Glomerular endothelial cell (primary cell): ENCODE results near the gene MIXL1. TPM values are rescaled to one million over a fixed set of nuclear protein-coding genes. Genes with fewer than 3 reads are reported as not detected.
"Not testable (repeated sequence)": the region's sequence is repeated elsewhere in the genome, so short reads cannot be mapped to it uniquely, and the experiment has no call there.

Experiments
- DNase-seq: peaks from one replicate; pipeline ENCODE4 v3.0.0-alpha.2; 2011; ENCODE audit warnings: low read depth, low spot score; ENCODE audit errors: extremely low read depth
- total RNA-seq: library from RNA; depleted of rRNA; stranded (reverse); fragments of >200 nt; gene quantifications from 2 replicates; pipeline ENCODE4 v1.2.3, GENCODE V29; 2015

The MIXL1 gene
- total RNA-seq: 0.10 and 1.6 TPM in 2 replicates

- no peak for DNase-seq
These were observed at the start of gene MIXL1 for GRCh38 chr1:226223157-226223785. TSS of gene MIXL1 (plus strand) at chr1:226223664. CDS start at chr1:226223682, 18 bp downstream.

- DNase-seq: no peak
These were observed 46.6 kb upstream of the MIXL1 start for GRCh38 chr1:226176870-226177269.

GRCh38 chr1:226181996-226182714, 41.3 kb upstream of the MIXL1 start:
- no peak for DNase-seq

GRCh38 chr1:226185141-226186036, 38.1 kb upstream of the MIXL1 start:
- DNase-seq: no peak

DNA sequence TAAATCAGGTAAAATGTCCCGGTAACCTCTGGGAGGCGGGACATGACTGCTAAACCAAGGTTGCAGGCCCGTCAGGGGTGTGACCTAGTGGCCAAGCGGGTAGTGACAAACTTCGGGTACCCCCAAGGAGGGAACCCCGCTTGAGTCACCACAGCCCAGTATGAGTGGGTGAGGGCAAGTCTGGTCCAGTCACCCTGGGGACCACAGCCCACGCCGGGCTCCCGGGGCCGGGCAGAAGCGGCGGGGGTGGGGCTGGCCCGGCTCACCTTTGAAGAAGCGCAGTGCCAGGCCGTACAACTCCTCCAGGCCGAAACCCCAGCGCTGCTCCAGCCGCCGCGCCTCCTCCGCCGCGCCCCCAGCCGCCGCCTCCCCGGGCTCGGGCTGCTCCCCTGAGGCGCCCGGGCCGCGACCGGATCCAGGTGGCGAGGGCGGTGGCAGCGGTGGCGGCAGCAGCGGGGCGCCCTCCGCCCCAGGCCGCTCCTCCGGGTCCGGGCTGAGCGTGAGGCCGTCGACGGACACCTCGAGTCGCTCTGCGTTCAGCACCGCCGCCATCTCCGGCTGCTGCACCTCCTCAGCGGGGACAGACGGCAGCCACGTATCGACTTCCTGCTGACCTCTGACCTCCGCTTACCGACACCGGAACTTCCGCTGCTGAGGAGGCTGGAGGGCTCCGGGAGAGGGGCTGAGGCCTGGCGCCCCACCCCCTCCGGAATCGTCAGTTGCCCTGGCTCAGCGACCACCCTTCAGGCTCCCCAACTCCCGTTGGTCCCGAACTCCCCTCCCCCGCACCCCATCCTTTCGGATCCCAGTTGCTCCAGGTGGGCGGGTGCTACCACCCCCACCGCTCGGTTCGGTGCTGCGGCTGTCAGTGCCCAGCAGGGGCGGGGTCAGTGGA, 37.1 kb upstream of the MIXL1 start, which contains the start of gene ACBD3:
ACBD3 (minus strand) TSS at position 618 of the 895 bp plus-strand sequence; CDS start at position 552, 66 bp downstream.
- no peak for DNase-seq

GRCh38 chr1:226187019-226187322, 36.5 kb upstream of the MIXL1 start:
- DNase-seq: no peak

DNA sequence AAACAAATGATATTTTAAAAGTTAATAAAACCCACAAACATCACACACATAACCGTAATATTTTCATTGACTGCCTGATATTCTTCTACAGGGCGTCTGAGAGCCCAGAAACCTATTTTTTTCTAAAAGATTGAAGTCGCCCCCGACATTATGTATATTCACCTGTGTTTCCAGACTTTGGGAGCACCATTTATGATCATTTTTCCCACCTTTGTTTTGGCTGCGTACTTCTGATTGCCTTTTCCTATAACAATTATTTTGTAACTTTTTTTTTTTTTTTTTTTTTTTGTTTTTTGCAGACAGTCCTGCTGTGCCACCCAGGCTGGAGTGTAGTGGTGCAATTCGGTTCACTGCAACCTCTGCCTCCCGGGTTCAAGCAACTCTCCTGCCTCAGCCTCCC, 36.1 kb upstream of the MIXL1 start:
- no peak for DNase-seq

DNA sequence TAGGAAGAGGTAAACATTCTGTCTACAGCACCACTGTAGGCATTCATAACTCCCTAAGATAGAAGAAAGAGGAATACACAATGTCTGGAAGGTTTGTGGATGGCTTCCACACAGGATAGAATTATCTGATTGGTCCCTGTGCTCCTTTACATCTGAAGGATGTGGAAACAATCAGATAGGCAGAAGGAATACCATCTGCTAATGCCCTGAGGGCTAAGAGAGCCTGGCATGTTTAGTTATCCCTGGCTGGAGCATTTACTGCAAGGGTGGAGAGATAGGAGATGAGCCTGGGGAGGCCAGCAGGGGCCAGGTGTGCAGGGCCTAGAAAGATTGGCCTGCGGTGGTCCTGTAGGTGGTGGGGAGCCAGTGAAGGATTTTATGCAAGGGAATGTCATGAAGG, 28.3 kb upstream of the MIXL1 start:
- DNase-seq: no peak

DNA sequence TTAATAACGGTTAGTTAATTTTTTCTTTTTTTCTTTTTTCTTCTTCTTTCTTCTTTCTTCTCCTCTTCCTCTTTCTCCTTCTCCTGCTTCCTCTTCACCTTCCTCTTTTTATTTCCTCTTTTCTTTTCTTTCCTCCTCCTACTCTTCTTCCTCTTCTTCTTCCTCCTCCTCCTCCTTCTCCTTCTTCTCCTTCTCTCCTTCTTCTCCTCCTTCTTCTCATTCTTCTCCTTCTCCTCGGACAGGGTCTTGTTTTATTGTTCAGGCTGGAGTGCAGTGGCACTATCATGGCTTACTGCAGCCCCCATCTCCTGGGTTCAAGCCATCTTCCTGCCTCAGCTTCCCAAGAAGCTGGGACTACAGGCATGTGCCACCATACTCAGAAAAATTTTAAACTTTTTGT, 23.5 kb upstream of the MIXL1 start:
- no peak for DNase-seq

- no peak for DNase-seq
These were observed 22.4 kb upstream of the MIXL1 start for GRCh38 chr1:226201029-226201593.

DNA sequence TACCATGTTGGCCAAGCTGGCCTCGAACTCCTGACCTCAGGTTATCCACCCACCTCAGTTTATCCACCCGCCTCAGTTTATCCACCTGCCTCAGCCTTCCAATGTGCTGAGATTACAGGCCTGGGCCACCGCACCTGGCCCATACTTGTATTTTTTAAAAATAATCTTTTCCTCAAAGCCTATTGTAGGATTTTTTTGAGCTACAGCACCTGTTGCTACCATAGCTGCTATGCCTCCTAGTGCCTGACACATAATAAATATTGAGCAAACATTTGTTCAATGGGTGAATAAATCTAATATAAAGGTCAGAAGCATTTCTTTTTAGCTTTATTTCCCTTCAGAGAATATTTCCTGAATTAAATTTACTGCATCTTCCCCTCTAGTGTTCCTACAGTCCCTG, 21.2 kb upstream of the MIXL1 start:
- DNase-seq: no peak

- DNase-seq: not testable (repeated sequence)
These were observed 20.8 kb upstream of the MIXL1 start for GRCh38 chr1:226202666-226203065.

DNA sequence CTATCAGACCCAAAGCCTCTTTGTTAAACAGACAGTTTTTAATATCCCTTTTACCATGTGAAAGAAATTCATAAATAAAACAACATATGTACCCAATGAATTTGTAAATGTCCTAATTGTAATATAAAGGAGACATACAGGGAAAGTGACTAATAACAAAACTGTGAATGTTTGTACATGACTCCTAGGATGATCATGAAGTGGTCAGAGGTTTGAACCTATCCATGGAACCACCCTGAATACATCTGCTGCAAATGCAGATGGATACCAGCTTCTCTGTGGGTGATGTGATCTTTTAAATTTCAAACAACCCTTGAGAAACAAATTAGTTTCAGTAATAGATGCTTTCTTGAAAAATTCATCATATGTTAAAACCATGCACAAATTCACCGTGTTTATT, 20.2 kb upstream of the MIXL1 start:
- no peak for DNase-seq

DNA sequence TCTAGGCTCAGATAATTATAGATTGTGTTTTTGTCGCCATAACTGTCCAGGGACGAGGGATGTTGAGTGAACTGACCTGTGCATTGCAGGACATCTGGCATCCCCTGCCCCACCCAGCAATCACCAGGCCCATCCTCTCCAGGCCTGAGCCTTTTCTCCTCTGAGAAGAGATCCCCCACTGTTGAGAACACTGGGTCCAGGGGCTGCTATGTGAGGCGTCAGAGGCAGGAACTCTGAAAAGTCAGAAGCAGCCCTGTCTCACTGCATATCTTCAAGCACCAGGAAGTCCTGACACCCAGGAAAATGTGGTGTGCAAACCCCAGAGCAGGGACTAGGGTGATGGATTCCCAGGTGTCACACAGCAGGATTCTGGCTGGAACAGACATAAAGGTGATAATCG, 19.8 kb upstream of the MIXL1 start:
- DNase-seq: no peak

DNA sequence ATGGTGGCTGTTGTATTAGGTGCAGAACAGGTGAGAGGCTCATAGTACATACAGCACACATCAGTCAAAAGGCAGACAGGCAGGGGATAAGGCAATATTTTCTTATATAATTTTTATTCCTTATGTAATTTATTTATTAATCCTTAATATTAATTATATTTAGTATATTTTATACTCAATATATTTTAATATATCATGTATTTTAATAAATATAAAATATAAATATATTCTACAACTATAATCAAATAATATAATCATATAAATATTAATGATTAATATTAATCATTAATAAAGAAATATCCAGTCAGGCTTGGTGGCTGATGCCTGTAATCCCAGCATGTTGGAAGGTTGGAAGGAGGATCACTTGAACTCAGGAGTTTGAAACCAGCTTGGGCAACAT, 19.3 kb upstream of the MIXL1 start:
- DNase-seq: no peak

GRCh38 chr1:226207048-226207447, 16.4 kb upstream of the MIXL1 start:
- no peak for DNase-seq

DNA sequence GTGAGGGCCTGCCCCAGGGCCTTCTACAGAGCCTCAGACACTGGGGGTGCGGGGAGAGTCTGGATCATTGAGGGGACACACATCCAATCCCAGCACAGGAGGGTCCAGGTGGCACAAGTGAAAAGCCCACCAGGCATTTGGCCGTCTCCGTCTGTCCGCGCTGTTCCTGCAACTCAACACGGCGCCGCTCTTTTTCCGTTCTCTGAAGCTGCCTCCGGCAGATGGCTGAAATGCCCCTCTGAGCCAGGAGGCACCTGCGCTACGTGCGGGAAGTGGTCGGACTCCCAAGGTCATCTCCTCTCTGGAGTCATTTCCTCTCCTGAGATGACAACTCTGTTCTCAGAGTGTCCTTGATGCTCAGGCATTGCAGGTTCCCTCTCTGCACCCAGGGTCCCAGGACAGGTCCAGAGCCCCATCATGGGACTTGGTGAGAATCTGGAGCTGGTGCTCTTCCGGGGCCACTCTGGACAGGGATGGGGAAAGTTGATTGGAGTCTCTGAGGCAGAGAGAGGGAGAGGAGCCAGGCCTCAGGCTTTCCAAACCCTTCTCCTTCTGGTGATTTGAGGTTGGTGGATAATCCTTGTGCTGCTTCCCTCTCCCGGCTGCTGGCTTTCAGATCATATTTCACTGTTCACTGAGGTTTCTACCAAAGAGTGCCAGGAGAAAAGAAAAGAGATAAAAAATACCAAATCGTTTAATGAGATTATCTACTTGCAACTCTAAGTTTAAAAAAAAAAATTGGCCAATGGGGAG, 14.0 kb upstream of the MIXL1 start:
- no peak for DNase-seq

DNA sequence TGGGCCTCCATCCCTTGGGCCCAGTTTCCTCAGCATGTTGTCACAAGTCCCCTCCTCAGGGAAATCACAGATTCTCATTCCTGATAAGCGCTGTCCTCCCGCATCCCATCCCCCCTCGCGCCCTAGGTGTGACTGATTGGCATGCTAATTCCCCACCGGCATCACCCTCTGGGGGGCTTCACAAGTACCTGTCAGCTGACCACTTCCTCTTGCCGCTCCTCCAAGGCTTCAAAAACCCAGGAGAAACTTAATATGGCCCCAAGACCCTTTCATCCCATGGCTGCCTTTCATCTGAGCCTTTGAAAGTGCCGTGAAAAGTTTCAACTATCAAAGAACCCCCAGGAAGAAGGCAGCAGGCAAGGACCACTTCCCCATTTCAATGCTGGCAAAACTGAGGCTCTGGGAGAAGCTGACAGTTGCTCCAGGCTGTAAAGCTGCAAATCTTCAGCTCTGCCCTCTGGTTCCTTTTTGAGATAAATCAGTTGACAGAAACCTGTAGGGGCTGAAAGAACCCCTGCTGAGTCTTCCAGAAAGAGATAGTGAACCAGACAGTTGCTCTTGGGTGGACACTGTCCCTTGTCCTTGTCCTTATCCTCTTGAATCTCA, 12.8 kb upstream of the MIXL1 start:
- no peak for DNase-seq

GRCh38 chr1:226211181-226211821, 12.2 kb upstream of the MIXL1 start:
- no peak for DNase-seq
